ENCODE data around the gene RING1. TPM values are rescaled to one million over a fixed set of nuclear protein-coding genes. Genes with fewer than 3 reads are reported as not detected.

The RING1 gene
- total and polyA plus RNA-seq, 10 of the 15 experiments (the other 5 are each of a cell fraction or from before 2014, with no cell fraction given), result 2.0 to 27.2 (median 15.8) TPM

GRCh38 chr6:33248932-33249731, 40.8 kb downstream of the RING1 start (continued):
- TF ChIP-seq ZNF207 (IDR thresholded peaks at IDR 0.05; ENCODE audit: borderline replicate concordance), result no peak
- TF ChIP-seq ZBTB40 (IDR thresholded peaks at IDR 0.05; ENCODE audit: borderline replicate concordance), result peak; percentile 65; the same call in 1 of the 2 replicates

- peak overlapping the region; percentile 98 for H3K4me2 ChIP-seq (ENCODE audit: control insufficient read depth, insufficient read depth)
- FAIRE-seq (peak; percentile 31), ATAC-seq (no peak; the same call in 2 of the 3 replicates), DNase-seq (ENCODE audit: low read depth, low spot score) (no peak)
- peaks cover 2 to 12% of the 10 kb centered on the region in 2 experiments; a peak in 2 of 4 replicates for H3K36me3 ChIP-seq (ENCODE audit: control insufficient read depth in 2 of 2, insufficient read depth in 2 of 2, low read length in 1 of 2)
- H3K4me1 ChIP-seq (ENCODE audit: control insufficient read depth, insufficient read depth, low read length), result peaks cover 10% of the 10 kb centered on the region
- H3K27ac ChIP-seq (ENCODE audit: control insufficient read depth, insufficient read depth), result peak overlapping the region; percentile 94
- ChIA-PET CTCF (interaction anchor here (0.7 to 5.5 kb wide), 25 partner anchors 11 to 316 kb away, joined by 3 to 53 read pairs (median 13); partner anchors contain the start of genes B3GALT4, HSD17B8, RGL2 and RING1), POLR2A (interaction anchor here (0.6 to 5.2 kb wide), 19 partner anchors 12 to 1382 kb away, joined by 3 to 40 read pairs (median 5); partner anchors contain the start of genes B3GALT4, HLA-DPA1, PFDN6 and RGL2), RAD21 (ENCODE audit: unreplicated experiment) (interaction anchor here (1.0 to 3.5 kb wide), 23 partner anchors 10 to 278 kb away, joined by 3 to 25 read pairs (median 10); partner anchors contain the start of genes HLA-DPA1, HSD17B8, PFDN6 and RGL2), SMC1A (ENCODE audit: uncharacterized antibody, unreplicated experiment) (interaction anchor here (0.6 to 4.2 kb wide), 21 partner anchors 19 to 249 kb away, joined by 3 to 34 read pairs (median 4); partner anchors contain the start of genes HLA-DOA, RPS18, RXRB and VPS52)
- TF ChIP-seq YY1 (IDR thresholded peaks at IDR 0.05; ENCODE audit: low read depth, low read length) (0 out of 2 replicates have a peak, but pooled peaks have one; percentile 2), LARP7 (IDR thresholded peaks at IDR 0.05) (peak; percentile 72; the same call in 1 of the 2 replicates), PAX8 (IDR thresholded peaks at IDR 0.05) (no peak), SMARCA5 (IDR thresholded peaks at IDR 0.05) (0 out of 2 replicates have a peak, but pooled peaks have one; percentile 65), MXI1 (IDR thresholded peaks at IDR 0.05; ENCODE audit: low read depth, low read length) (0 out of 2 replicates have a peak, but pooled peaks have one; percentile 7), ZNF217 (IDR thresholded peaks at IDR 0.05) (no peak), CBFB (IDR thresholded peaks at IDR 0.05; ENCODE audit: low read depth) (0 out of 2 replicates have a peak, but pooled peaks have one; percentile 5), NR2C1 (IDR thresholded peaks at IDR 0.05) (peak; percentile 31), MTA2 (IDR thresholded peaks at IDR 0.05; ENCODE audit: low read depth) (no peak), SREBF1 (IDR thresholded peaks at IDR 0.05; ENCODE audit: low read length) (no peak), NKRF (conservative IDR thresholded peaks at IDR 0.05) (peak; percentile 65; the same call in 1 of the 2 replicates)
- H3K9ac ChIP-seq (ENCODE audit: control insufficient read depth, insufficient read depth, low read length), result peak overlapping the region; percentile 97
- H2AFZ ChIP-seq (ENCODE audit: control insufficient read depth, low read depth, low read length), result peak overlapping the region; percentile 94
- 14% methylated on average over 15 of the region's 15 CpGs for WGBS (ENCODE audit: insufficient coverage, insufficient replicate concordance, low lambda C conversion rate, missing lambda C conversion rate)
- intact Hi-C loops (cut with micrococcal nuclease; ENCODE audit: unreplicated experiment) (loop anchor here (1.0 to 5.0 kb wide), 3 partner anchors 77 to 248 kb away; no protein-coding TSS in a partner anchor), in situ Hi-C loops (cut with MboI) (loop anchor here (5.0 kb wide), 2 partner anchors 133 to 248 kb away; no protein-coding TSS in a partner anchor)
- peaks cover 13% of the 10 kb centered on the region for H3K79me2 ChIP-seq (ENCODE audit: control insufficient read depth, insufficient read depth, low read length)
- no peaks in the 10 kb centered on the region for H3K9me3 ChIP-seq (replicated peaks; ENCODE audit: control insufficient read depth, insufficient read depth, low read length)
- no peaks in the 10 kb centered on the region for H4K20me1 ChIP-seq (ENCODE audit: control insufficient read depth, insufficient read depth)
- no peaks in the 10 kb centered on the region for H3K27me3 ChIP-seq (replicated peaks in 1 of 2; ENCODE audit: control insufficient read depth in 2 of 2, insufficient read depth in 2 of 2, low read length in 1 of 2)
- H3K4me3 ChIP-seq, result peak overlapping the region; percentile 70
- BruUV-seq (replicated peaks), result TSS peak; percentile 87
Measured at GRCh38 chr6:33249732-33250630, 41.7 kb downstream of the RING1 start.
